Prostate gland (tissue), 2 donors: ENCODE results near the gene ASXL3. TPM values are rescaled to one million over a fixed set of nuclear protein-coding genes. Genes with fewer than 3 reads are reported as not detected.

Experiments
- DNase-seq: peaks from one replicate; pipeline ENCODE4 v3.0.0-alpha.2; 2019; ENCODE audit warnings: low spot score
- H3K27ac ChIP-seq, 2 donors: fragments of 200-600 bp; sonication (generic); 2 replicates each; pipeline ENCODE4 v1.5.1; 2017 to 2019
- H3K27me3 ChIP-seq: fragments of 200-600 bp; sonication (generic); replicated peaks from 2 replicates; pipeline ENCODE4 v1.5.1; 2019; ENCODE audit not compliant: insufficient read depth
- H3K36me3 ChIP-seq, 2 donors: fragments of 200-600 bp; sonication (generic); 1 replicate in 1 of 2; 2 replicates in 1 of 2; pipeline versions ENCODE4 v1.5.1 to v1.8.1; 2017 to 2019
- H3K4me1 ChIP-seq: fragments of 200-600 bp; sonication (generic); replicated peaks from 2 replicates; pipeline ENCODE4 v1.5.1; 2019
- H3K4me3 ChIP-seq, 2 donors: fragments of 200-600 bp; sonication (generic); 2 replicates each; pipeline ENCODE4 v1.5.1; 2017 to 2019
- H3K9me3 ChIP-seq: fragments of 200-600 bp; sonication (generic); 2 replicates; pipeline ENCODE4 v1.5.1; 2017
- POLR2A ChIP-seq: fragments of 450-650 bp; IDR thresholded peaks from one replicate; pipeline ENCODE4 v1.6.1; 2016; ENCODE audit warnings: antibody characterized with exemption, mild to moderate bottlenecking
- POLR2AphosphoS5 ChIP-seq: sonication (generic); formaldehyde crosslinking; IDR thresholded peaks from one replicate; pipeline ENCODE4 v1.6.1; 2017; ENCODE audit warnings: antibody characterized with exemption
- WGBS: methylation state at CpG from one replicate; pipeline ENCODE4 v1.1.5; 2018; 5-methylcytosine and 5-hydroxymethylcytosine counted together
- intact Hi-C: fragments of 100-400 bp; cut with DNase I; formaldehyde crosslinking; loops from one replicate; pipeline ENCODE4 v1.14.2; 2022
- total RNA-seq, 2 donors: library from RNA; depleted of rRNA; stranded (reverse); fragments of >200 nt; gene quantifications; one replicate each; pipeline ENCODE4 v1.1.0, GENCODE V29; 2016
- TF ChIP-seq, protein P1 (sequence below), 4 experiments: fragments of 200-600 bp in 2 of 4; fragments of 450-650 bp in 2 of 4; sonication (generic) in 2 of 4; IDR thresholded peaks; 1 replicate in 3 of 4; 2 replicates in 1 of 4; pipeline ENCODE4 v1.5.1; 2016 to 2019; ENCODE audit warnings: antibody characterized with exemption in 4 of 4, mild to moderate bottlenecking in 2 of 4, moderate library complexity in 2 of 4

ASXL3 gene
- total RNA-seq, 2 donors from 2014 or later, result 5.1 to 7.3 TPM

DNA sequence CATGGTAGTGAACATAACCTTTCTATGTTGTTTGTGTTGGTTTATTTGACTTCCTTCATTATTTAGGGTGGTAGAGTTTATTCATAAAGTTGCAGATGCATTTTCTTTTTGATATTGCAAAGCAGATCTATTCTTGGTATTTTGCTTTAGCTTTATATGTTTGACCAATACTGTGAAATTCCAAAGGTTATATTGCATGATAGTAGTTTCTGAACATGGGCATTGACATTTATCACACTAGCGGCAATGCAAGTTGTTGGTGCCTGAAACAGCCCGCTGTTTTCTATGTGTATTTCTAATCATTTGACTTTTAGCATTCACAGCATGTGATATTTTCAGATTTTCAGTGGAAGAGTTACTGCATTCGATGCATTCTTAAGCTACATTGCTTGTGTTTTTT lies 87.2 kb downstream of the ASXL3 start:
- Histone ChIP-seq H3K9me3 (no peaks in the 10 kb centered on the region), H3K27ac (no peak overlapping the region), H3K27me3 (no peaks in the 10 kb centered on the region), H3K4me3 (no peak overlapping the region), H3K36me3 (no peaks in the 10 kb centered on the region), H3K4me1 (no peaks in the 10 kb centered on the region)
- TF ChIP-seq, protein P1, sequence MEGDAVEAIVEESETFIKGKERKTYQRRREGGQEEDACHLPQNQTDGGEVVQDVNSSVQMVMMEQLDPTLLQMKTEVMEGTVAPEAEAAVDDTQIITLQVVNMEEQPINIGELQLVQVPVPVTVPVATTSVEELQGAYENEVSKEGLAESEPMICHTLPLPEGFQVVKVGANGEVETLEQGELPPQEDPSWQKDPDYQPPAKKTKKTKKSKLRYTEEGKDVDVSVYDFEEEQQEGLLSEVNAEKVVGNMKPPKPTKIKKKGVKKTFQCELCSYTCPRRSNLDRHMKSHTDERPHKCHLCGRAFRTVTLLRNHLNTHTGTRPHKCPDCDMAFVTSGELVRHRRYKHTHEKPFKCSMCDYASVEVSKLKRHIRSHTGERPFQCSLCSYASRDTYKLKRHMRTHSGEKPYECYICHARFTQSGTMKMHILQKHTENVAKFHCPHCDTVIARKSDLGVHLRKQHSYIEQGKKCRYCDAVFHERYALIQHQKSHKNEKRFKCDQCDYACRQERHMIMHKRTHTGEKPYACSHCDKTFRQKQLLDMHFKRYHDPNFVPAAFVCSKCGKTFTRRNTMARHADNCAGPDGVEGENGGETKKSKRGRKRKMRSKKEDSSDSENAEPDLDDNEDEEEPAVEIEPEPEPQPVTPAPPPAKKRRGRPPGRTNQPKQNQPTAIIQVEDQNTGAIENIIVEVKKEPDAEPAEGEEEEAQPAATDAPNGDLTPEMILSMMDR (IDR thresholded peaks at IDR 0.05), result no peak
- no peak for TF ChIP-seq POLR2AphosphoS5
- no peak for DNase-seq
- intact Hi-C loops, result no loop called here
- WGBS, result 85% methylated on average over 3 of the region's 3 CpGs

DNA sequence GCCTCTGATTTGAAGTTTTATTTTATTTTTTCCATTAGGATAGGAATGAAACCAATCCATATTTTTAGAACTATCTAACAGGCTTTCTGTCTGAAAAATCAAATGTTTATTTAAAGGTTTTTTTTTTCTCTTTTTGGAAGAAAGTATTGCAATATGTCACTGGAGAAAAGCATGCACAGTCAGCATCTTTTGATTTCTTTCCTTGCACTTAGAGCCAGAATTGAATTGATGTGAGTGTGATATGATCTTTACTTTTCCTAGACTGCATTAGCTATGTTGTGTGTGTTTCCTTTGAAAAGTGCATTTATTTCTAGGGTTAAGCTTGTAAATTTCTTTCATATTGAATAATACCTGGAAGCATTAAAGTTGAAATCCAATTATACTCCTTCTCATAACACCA lies 87.6 kb downstream of the ASXL3 start:
- intact Hi-C loops, result no loop called here
- no peak overlapping the region for H3K4me3 ChIP-seq

DNA sequence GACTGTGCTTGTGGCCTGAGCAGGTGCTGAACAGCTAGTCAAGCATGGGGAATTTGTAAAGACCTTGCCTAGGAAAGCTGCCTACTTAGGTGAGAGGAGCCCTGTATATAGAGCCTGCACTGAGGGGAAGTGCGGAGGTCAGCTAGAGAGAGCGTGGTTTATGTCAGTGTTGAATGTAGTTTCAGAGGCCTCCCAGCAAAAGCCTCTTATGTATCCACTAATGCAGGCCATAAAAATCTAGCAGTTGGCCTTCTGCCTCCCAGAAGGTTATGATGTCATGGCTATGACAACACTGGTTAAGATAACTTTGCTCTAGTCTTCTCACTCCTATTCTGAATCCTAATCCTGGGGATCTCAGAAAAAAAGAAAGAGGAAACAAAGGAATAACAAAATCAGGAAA lies 88.9 kb downstream of the ASXL3 start:
- DNase-seq, result no peak
- 92% methylated on average over 2 of the region's 2 CpGs for WGBS
- Histone ChIP-seq H3K4me3 (no peak overlapping the region), H3K9me3 (no peaks in the 10 kb centered on the region), H3K4me1 (no peaks in the 10 kb centered on the region), H3K27ac (no peak overlapping the region), H3K27me3 (no peaks in the 10 kb centered on the region), H3K36me3 (no peaks in the 10 kb centered on the region)
- TF ChIP-seq, protein P1 (IDR thresholded peaks at IDR 0.05), result no peak
- TF ChIP-seq POLR2A (no peak), POLR2AphosphoS5 (no peak)
- intact Hi-C loops, result no loop called here

More for the DNA sequence above, 87.6 kb downstream of the ASXL3 start:
- Histone ChIP-seq H3K9me3 (no peaks in the 10 kb centered on the region), H3K4me1 (no peaks in the 10 kb centered on the region), H3K27ac (no peak overlapping the region), H3K27me3 (no peaks in the 10 kb centered on the region), H3K36me3 (no peaks in the 10 kb centered on the region)
- TF ChIP-seq POLR2AphosphoS5 (no peak), POLR2A (no peak)
- TF ChIP-seq, protein P1 (IDR thresholded peaks at IDR 0.05), result no peak
- no peak for DNase-seq

DNA sequence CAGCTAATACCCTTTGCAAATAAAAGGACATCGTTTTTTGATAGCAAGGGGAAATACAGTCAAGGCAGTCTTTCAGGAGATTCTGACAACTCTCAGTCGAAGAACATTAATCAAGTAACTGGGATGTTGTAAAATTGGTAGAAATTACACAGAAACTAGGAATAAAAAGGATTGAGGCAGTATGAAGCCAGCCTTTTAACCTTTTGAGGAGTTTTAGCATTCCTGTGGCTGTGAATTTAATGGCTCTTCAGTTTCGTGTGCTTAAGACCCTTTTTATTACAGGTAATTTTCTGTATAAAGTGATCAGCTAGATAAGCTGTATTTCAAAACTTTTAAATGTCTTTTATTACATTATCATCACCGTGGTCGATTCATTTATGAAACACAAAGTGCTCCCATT lies 91.6 kb downstream of the ASXL3 start:
- H3K4me1 ChIP-seq, result no peaks in the 10 kb centered on the region
- no peak for DNase-seq
- no peak overlapping the region for H3K27ac ChIP-seq
- H3K9me3 ChIP-seq, result no peaks in the 10 kb centered on the region
- no peak overlapping the region for H3K4me3 ChIP-seq
- no peaks in the 10 kb centered on the region for H3K36me3 ChIP-seq
- no peaks in the 10 kb centered on the region for H3K27me3 ChIP-seq
- 42% methylated on average over 5 of the region's 5 CpGs for WGBS
- intact Hi-C loops, result no loop called here
- TF ChIP-seq, protein P1 (IDR thresholded peaks at IDR 0.05), result no peak
- TF ChIP-seq POLR2A (no peak), POLR2AphosphoS5 (no peak)

DNA sequence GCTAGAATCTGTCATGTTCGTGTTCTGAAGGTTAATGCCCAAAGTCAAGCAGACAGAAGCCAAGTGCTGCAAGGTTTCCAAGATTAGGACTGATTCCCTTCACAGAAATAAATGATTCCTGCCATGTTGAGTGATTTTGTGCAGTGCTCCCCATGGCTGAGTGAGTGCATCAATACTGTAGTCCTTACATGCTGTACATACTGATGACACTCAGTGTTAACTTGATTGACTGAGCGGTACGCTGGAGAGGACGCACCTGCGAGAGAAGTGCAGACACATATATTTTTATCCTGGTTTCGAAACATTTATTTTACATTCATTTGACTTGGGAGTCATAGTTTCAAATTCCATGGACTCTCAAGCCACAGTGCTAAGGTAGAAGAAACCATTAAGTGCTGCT lies 92.0 kb downstream of the ASXL3 start:
- Histone ChIP-seq H3K27me3 (no peaks in the 10 kb centered on the region), H3K9me3 (no peaks in the 10 kb centered on the region), H3K4me1 (no peaks in the 10 kb centered on the region), H3K4me3 (no peak overlapping the region), H3K36me3 (no peaks in the 10 kb centered on the region), H3K27ac (no peak overlapping the region)
- TF ChIP-seq POLR2AphosphoS5 (no peak), POLR2A (no peak)
- TF ChIP-seq, protein P1 (IDR thresholded peaks at IDR 0.05), result no peak
- intact Hi-C loops, result no loop called here
- 96% methylated on average over 6 of the region's 6 CpGs for WGBS
- no peak for DNase-seq
